Vagina (tissue), 2 donors: Measurements from ENCODE around the gene WDFY3.

Experiments used
- CTCF ChIP-seq, 3 experiments: fragments of 450-650 bp in 2 of 3; fragments of 200-600 bp in 1 of 3; sonication (generic) in 1 of 3; IDR thresholded peaks; one replicate each; pipeline ENCODE4 v1.5.1; 2017 to 2019; ENCODE audit warnings: antibody characterized with exemption in 3 of 3, mild to moderate bottlenecking in 2 of 3, moderate library complexity in 2 of 3
- POLR2A ChIP-seq, 2 donors: fragments of 450-650 bp; IDR thresholded peaks; one replicate each; pipeline ENCODE4 v1.6.1; 2017; ENCODE audit warnings: antibody characterized with exemption in 2 of 2, mild to moderate bottlenecking in 2 of 2, moderate library complexity in 2 of 2

- TF ChIP-seq POLR2A (IDR thresholded peaks at IDR 0.05) (no peak), CTCF (IDR thresholded peaks at IDR 0.05) (no peak)
Observed at GRCh38 chr4:84660606-84661005, 305.9 kb downstream of the WDFY3 start.
